Erythroblast (primary cell): Measurements from ENCODE around the gene CXCL14.

Experiments used
- GATA1 ChIP-seq: IDR thresholded peaks from 2 replicates; pipeline ENCODE4 v1.6.1; 2011; ENCODE audit warnings: low read depth, mild to moderate bottlenecking, control low read depth, low read length, moderate library complexity
- POLR2A ChIP-seq: IDR thresholded peaks from 2 replicates; pipeline ENCODE4 v1.6.1; 2011; ENCODE audit warnings: mild to moderate bottlenecking, low read length

GRCh38 chr5:135623186-135623715 lies 44.5 kb upstream of the CXCL14 start:
- TF ChIP-seq POLR2A (no peak), GATA1 (no peak)
